OCI-LY3 (cell line): Measurements from ENCODE around the gene CIAO3.

Source experiments
- CTCF ChIP-seq: fragments of 200-600, 300-600 bp; sonication (generic); IDR thresholded peaks from 2 replicates; pipeline ENCODE4 v1.5.1; 2014; ENCODE audit warnings: antibody characterized with exemption, low read length, low read depth
- EZH2phosphoT487 ChIP-seq: fragments of 200-600 bp; shearing (Covaris generic); IDR thresholded peaks from 2 replicates; pipeline ENCODE4 v1.6.1; 2018; ENCODE audit warnings: antibody characterized with exemption, mixed run types, low read depth

DNA sequence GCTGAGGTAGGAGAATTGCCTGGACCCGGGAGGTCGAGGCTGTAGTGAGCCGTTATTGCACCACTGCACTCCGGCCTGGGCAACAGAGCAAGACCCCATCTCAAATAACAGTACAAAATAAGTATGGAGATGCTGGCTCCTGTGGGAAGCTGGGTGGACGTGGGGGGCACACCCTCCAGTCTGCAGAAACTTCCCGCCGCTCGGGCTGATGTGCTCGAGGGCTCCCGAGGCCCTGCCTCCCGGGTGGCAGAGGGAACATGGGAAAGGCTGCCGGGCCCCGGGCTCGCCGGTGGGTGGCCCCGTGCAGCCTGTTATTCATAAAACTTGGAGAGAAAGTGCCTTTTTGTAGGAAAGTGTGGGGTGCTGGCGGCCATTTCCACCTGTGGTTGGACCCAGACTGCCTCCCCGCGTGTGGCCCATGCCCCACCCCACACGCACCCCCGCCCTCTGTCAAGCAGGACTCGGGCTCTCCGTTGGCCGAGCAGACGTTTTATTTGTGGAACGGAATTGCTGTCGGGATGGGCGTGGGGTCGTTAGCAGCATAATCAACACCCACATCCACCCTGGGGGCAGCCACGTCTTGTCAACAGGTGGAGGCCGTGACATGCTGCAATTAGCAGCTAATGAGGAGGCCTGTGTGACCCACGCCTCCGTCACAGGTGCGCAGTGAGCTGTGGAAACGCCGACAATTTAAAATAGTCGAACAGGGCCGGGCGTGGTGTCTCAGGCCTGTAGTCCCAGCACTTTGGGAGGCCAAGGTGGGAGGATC is 7.4 kb upstream of the CIAO3 start:
- no peak for TF ChIP-seq CTCF
- TF ChIP-seq EZH2phosphoT487 = no peak
